ENCODE results near the gene RTN4RL1.

GRCh38 chr17:2059547-2060384 lies 34.6 kb upstream of the RTN4RL1 start:
- no peak for TF ChIP-seq MLLT10 (CRISPR knock-in tag; IDR thresholded peaks at IDR 0.05)
- no peak for TF ChIP-seq JUND (CRISPR knock-in tag; IDR thresholded peaks at IDR 0.05)
- no peak for TF ChIP-seq ZNF274 (CRISPR knock-in tag; IDR thresholded peaks at IDR 0.05)
- TF ChIP-seq HNF4A (CRISPR knock-in tag; IDR thresholded peaks at IDR 0.05), result no peak
- TF ChIP-seq CTCF (CRISPR knock-in tag; IDR thresholded peaks at IDR 0.05), result no peak
- TF ChIP-seq KLF6 (CRISPR knock-in tag; IDR thresholded peaks at IDR 0.05), result no peak
- no peak for TF ChIP-seq MAX (IDR thresholded peaks at IDR 0.05)
- TF ChIP-seq CREB1 (IDR thresholded peaks at IDR 0.05), result no peak
- no peak for TF ChIP-seq CREB1 (CRISPR knock-in tag; IDR thresholded peaks at IDR 0.05)
- TF ChIP-seq DZIP1 (CRISPR knock-in tag; IDR thresholded peaks at IDR 0.05), result no peak
- no peak for TF ChIP-seq ZBTB34 (CRISPR knock-in tag; IDR thresholded peaks at IDR 0.05)

Measured in HepG2 (cell line).